Subcutaneous abdominal adipose tissue (tissue), 5 donors: ENCODE measurements around the gene ECM1.
A peak's percentile ranks its signal among the peaks of the same experiment; 100 is the strongest.

Experiments
- H3K27ac ChIP-seq: one replicate; pipeline ENCODE4 v1.7.0; 2013; ENCODE audit warnings: low read depth, mild to moderate bottlenecking, inconsistent platforms, low read length, moderate library complexity
- H3K27me3 ChIP-seq, 5 donors: one replicate each; pipeline ENCODE4 v1.7.0; 2013; ENCODE audit warnings: low read length in 5 of 5, inconsistent platforms in 1 of 5; ENCODE audit not compliant: control insufficient read depth in 5 of 5, insufficient read depth in 4 of 5
- H3K36me3 ChIP-seq, 5 donors: one replicate each; pipeline ENCODE4 v1.7.0; 2013; ENCODE audit warnings: low read length in 5 of 5; ENCODE audit not compliant: control insufficient read depth in 5 of 5, insufficient read depth in 5 of 5
- H3K4me1 ChIP-seq, 5 donors: one replicate each; pipeline ENCODE4 v1.7.0; 2013; ENCODE audit warnings: low read length in 5 of 5, mild to moderate bottlenecking in 3 of 5, moderate library complexity in 1 of 5; ENCODE audit not compliant: control insufficient read depth in 5 of 5, insufficient read depth in 5 of 5
- H3K4me3 ChIP-seq, 5 donors: one replicate each; pipeline ENCODE4 v1.7.0; 2013; ENCODE audit warnings: low read length in 5 of 5, low read depth in 1 of 5
- H3K9ac ChIP-seq, 5 donors: one replicate each; pipeline ENCODE4 v1.7.0; 2013; ENCODE audit warnings: low read length in 5 of 5, mild to moderate bottlenecking in 4 of 5, moderate library complexity in 3 of 5
- H3K9me3 ChIP-seq, 5 donors: one replicate each; pipeline ENCODE4 v1.7.0; 2013; ENCODE audit warnings: low read length in 5 of 5; ENCODE audit not compliant: control insufficient read depth in 5 of 5
- donor health status: healthy.
- donor health status: healthy.
- donor health status: healthy.
- donor health status: healthy.
- donor health status: healthy.

The ECM1 gene

DNA sequence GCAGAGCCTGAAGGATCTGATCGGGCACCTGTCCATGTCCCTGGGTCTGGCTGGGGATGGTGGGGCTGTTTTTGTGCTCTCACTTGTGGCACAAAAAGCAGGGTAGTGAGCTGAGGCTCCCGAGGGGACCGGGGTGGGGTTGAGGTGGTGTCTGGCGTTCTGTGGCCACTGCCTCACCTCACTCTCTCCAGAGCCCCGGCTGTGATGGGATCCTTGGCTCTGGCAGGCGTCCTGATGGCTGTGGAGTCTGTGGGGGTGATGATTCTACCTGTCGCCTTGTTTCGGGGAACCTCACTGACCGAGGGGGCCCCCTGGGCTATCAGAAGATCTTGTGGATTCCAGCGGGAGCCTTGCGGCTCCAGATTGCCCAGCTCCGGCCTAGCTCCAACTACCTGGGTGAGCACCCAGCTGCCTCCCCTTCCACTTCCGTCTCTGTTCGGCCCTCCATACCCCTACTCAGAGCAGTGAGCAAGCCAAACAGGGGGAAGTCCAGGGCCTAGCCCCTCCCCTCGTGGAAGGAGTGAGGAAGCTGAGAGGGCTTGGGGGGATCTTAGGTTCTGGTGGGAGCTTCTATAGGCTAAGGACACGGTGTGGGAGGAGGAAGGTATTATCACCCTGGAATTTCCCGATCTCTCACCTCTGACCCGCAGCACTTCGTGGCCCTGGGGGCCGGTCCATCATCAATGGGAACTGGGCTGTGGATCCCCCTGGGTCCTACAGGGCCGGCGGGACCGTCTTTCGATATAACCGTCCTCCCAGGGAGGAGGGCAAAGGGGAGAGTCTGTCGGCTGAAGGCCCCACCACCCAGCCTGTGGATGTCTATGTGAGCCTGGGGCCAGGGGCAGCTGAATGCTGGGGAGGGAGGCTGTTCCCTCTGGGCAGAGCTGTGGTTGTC is 48.3 kb downstream of the ECM1 start:
- Histone ChIP-seq H3K4me3 (no peak overlapping the region), H3K9me3 (no peaks in the 10 kb centered on the region), H3K4me1 (peaks cover 14 to 64% (median 60%) of the 10 kb centered on the region in 5 donors), H3K27ac (no peak overlapping the region), H3K36me3 (peaks cover 0 to 35% (median 24%) of the 10 kb centered on the region in 5 donors), H3K9ac (no peak overlapping the region), H3K27me3 (no peaks in the 10 kb centered on the region)

DNA sequence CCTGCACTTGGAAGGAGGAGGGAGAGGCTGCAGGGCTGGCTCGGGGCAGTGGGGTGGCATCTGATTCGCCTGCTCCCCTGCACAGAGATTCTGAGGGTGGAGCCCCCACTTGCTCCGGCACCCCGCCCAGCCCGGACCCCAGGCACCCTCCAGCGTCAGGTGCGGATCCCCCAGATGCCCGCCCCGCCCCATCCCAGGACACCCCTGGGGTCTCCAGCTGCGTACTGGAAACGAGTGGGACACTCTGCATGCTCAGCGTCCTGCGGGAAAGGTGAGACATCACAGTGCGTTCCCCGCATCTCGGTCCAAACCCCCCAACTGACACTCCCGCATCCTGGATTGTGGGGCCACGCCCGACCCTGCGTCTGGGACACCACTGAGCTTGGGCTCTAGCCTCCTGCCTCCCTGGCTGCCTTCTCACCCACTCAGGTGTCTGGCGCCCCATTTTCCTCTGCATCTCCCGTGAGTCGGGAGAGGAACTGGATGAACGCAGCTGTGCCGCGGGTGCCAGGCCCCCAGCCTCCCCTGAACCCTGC is 49.2 kb downstream of the ECM1 start:
- Histone ChIP-seq H3K9me3 (no peaks in the 10 kb centered on the region), H3K4me3 (no peak overlapping the region), H3K9ac (no peak overlapping the region), H3K36me3 (peaks cover 0 to 35% (median 24%) of the 10 kb centered on the region in 5 donors), H3K27ac (no peak overlapping the region), H3K4me1 (peaks cover 15 to 60% (median 58%) of the 10 kb centered on the region in 5 donors), H3K27me3 (no peaks in the 10 kb centered on the region)

GRCh38 chr1:150557813-150558212 is 49.9 kb downstream of the ECM1 start:
- H3K36me3 ChIP-seq: peaks cover 0 to 35% (median 24%) of the 10 kb centered on the region in 5 donors
- no peak overlapping the region for H3K27ac ChIP-seq
- peaks cover 19 to 60% (median 59%) of the 10 kb centered on the region in 5 donors for H3K4me1 ChIP-seq
- H3K9me3 ChIP-seq: no peaks in the 10 kb centered on the region
- H3K27me3 ChIP-seq: no peaks in the 10 kb centered on the region
- H3K9ac ChIP-seq: no peak overlapping the region
- H3K4me3 ChIP-seq: no peak overlapping the region

DNA sequence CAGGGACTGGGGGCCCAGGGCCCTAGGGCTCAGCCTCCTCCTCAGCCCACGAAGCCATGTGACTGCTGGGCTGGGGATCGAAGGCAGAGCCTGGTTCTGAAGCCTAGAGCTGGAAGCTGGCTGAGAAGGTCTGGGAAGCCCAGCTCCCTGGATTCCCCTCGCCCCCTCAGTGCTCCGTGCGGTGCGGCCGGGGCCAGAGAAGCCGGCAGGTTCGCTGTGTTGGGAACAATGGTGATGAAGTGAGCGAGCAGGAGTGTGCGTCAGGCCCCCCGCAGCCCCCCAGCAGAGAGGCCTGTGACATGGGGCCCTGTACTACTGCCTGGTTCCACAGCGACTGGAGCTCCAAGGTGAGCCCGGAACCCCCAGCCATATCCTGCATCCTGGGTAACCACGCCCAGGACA is 50.4 kb downstream of the ECM1 start:
- Histone ChIP-seq H3K4me1 (peaks cover 21 to 60% (median 59%) of the 10 kb centered on the region in 5 donors), H3K9ac (peak overlapping the region in 1 of 5 donors; percentile 68), H3K27ac (no peak overlapping the region), H3K27me3 (no peaks in the 10 kb centered on the region), H3K9me3 (no peaks in the 10 kb centered on the region), H3K36me3 (peaks cover 0 to 35% (median 24%) of the 10 kb centered on the region in 5 donors), H3K4me3 (peak overlapping the region in 3 of 5 donors; percentile 44 to 81 (median 60))

GRCh38 chr1:150558761-150559655 is 51.1 kb downstream of the ECM1 start:
- Histone ChIP-seq H3K27ac (peak overlapping the region; percentile 100), H3K36me3 (peaks cover 0 to 35% (median 24%) of the 10 kb centered on the region in 5 donors), H3K27me3 (no peaks in the 10 kb centered on the region), H3K4me1 (peaks cover 23 to 61% (median 60%) of the 10 kb centered on the region in 5 donors), H3K4me3 (peak overlapping the region; percentile 19 to 81 (median 44)), H3K9ac (peak overlapping the region in 3 of 5 donors; percentile 0 to 68 (median 11)), H3K9me3 (no peaks in the 10 kb centered on the region)

- Histone ChIP-seq H3K27me3 (no peaks in the 10 kb centered on the region), H3K27ac (peak overlapping the region; percentile 100), H3K4me1 (peaks cover 24 to 67% (median 62%) of the 10 kb centered on the region in 5 donors), H3K9me3 (no peaks in the 10 kb centered on the region), H3K4me3 (peak overlapping the region in 2 of 5 donors; percentile 60 to 81), H3K36me3 (peaks cover 0 to 30% (median 23%) of the 10 kb centered on the region in 5 donors), H3K9ac (peak overlapping the region in 1 of 5 donors; percentile 0)
Observed at GRCh38 chr1:150559656-150560010, 51.7 kb downstream of the ECM1 start.

GRCh38 chr1:150560011-150560438 is 52.1 kb downstream of the ECM1 start:
- no peaks in the 10 kb centered on the region for H3K9me3 ChIP-seq
- H3K9ac ChIP-seq: peak overlapping the region in 4 of 5 donors; percentile 98 to 100 (median 98)
- peaks cover 0 to 27% (median 21%) of the 10 kb centered on the region in 5 donors for H3K36me3 ChIP-seq
- peaks cover 24 to 71% (median 66%) of the 10 kb centered on the region in 5 donors for H3K4me1 ChIP-seq
- peak overlapping the region in 4 of 5 donors; percentile 19 to 81 (median 76) for H3K4me3 ChIP-seq
- H3K27ac ChIP-seq: peak overlapping the region; percentile 100
- no peaks in the 10 kb centered on the region for H3K27me3 ChIP-seq

- H3K4me1 ChIP-seq: peaks cover 24 to 76% (median 67%) of the 10 kb centered on the region in 5 donors
- H3K9me3 ChIP-seq: no peaks in the 10 kb centered on the region
- H3K36me3 ChIP-seq: peaks cover 0 to 23% (median 14%) of the 10 kb centered on the region in 5 donors
- H3K4me3 ChIP-seq: peak overlapping the region; percentile 65 to 81 (median 78)
- peak overlapping the region; percentile 100 for H3K27ac ChIP-seq
- H3K27me3 ChIP-seq: no peaks in the 10 kb centered on the region
- H3K9ac ChIP-seq: peak overlapping the region; percentile 79 to 100 (median 98)
Observed at GRCh38 chr1:150560576-150561253, 52.8 kb downstream of the ECM1 start.
